HEK293 (cell line): ENCODE data around the gene LIN52.

Experiments
- CTCF ChIA-PET: fragments of 350-600 bp; formaldehyde crosslinking; extraction: SDS; loops from one replicate; lab custom pipeline; 2021; ENCODE audit warnings: antibody characterized with exemption; lab: Yijun Ruan, JAX
- POLR2A ChIA-PET: fragments of 300-600 bp; formaldehyde crosslinking; extraction: SDS; loops from one replicate; lab custom pipeline; 2020; ENCODE audit warnings: antibody characterized with exemption, inconsistent platforms; lab: Yijun Ruan, JAX
- H3K27ac ChIP-seq: fragments of 200-500 bp; sonication (Bioruptor generic); 2 replicates; pipeline ENCODE4 v1.5.1; 2014; ENCODE audit warnings: low read depth, low read length, control low read depth, inconsistent platforms; ENCODE audit errors: extremely low read depth
- H3K36me3 ChIP-seq, 2 experiments: fragments of 200-500 bp in 1 of 2; sonication (Bioruptor generic) in 1 of 2; 1 replicate in 1 of 2; 2 replicates in 1 of 2; pipeline ENCODE4 v1.5.1; 2014 to 2017; ENCODE audit warnings: inconsistent platforms in 2 of 2, low read length in 2 of 2; ENCODE audit not compliant: control insufficient read depth in 2 of 2, insufficient read depth in 1 of 2
- H3K4me1 ChIP-seq: fragments of 200-500 bp; sonication (Bioruptor generic); 2 replicates; pipeline ENCODE4 v1.5.1; 2014; ENCODE audit warnings: mild to moderate bottlenecking, low read length, inconsistent platforms; ENCODE audit not compliant: control insufficient read depth, insufficient read depth
- H3K4me3 ChIP-seq: 2 replicates; pipeline ENCODE4 v1.5.1; 2011; ENCODE audit warnings: low read depth, mild to moderate bottlenecking, control low read depth, low read length, moderate library complexity
- H3K9me3 ChIP-seq: fragments of 200-500 bp; sonication (Bioruptor generic); 2 replicates; pipeline ENCODE4 v1.5.1; 2014; ENCODE audit warnings: low read depth, low read length, inconsistent platforms; ENCODE audit not compliant: control insufficient read depth, insufficient read depth
- KLF1 ChIP-seq: fragments of 450-650 bp; formaldehyde crosslinking; IDR thresholded peaks from 2 replicates; pipeline ENCODE4 v1.5.1; 2016; ENCODE audit warnings: missing biosample characterization, missing genetic modification characterization
- WT1 ChIP-seq: fragments of 450-650 bp; formaldehyde crosslinking; IDR thresholded peaks from 2 replicates; pipeline ENCODE4 v1.5.1; 2016; ENCODE audit warnings: missing biosample characterization, missing genetic modification characterization
- ZBTB10 ChIP-seq: fragments of 450-650 bp; formaldehyde crosslinking; IDR thresholded peaks from 2 replicates; pipeline ENCODE4 v1.5.1; 2016; ENCODE audit warnings: missing biosample characterization, missing genetic modification characterization
- ZBTB7A ChIP-seq: fragments of 450-650 bp; formaldehyde crosslinking; IDR thresholded peaks from 2 replicates; pipeline ENCODE4 v1.5.1; 2016; ENCODE audit warnings: low read depth, missing biosample characterization, missing genetic modification characterization
- ZBTB8A ChIP-seq: fragments of 450-650 bp; formaldehyde crosslinking; IDR thresholded peaks from 2 replicates; pipeline ENCODE4 v1.5.1; 2016; ENCODE audit warnings: missing biosample characterization, missing genetic modification characterization
- ZNF146 ChIP-seq: fragments of 450-650 bp; formaldehyde crosslinking; IDR thresholded peaks from 2 replicates; pipeline ENCODE4 v1.5.1; 2016; ENCODE audit warnings: missing biosample characterization, missing genetic modification characterization
- ZNF174 ChIP-seq: fragments of 450-650 bp; formaldehyde crosslinking; IDR thresholded peaks from 2 replicates; pipeline ENCODE4 v1.5.0; 2017; ENCODE audit warnings: missing biosample characterization, mild to moderate bottlenecking, missing genetic modification characterization
- ZNF2 ChIP-seq: fragments of 450-650 bp; formaldehyde crosslinking; IDR thresholded peaks from 2 replicates; pipeline ENCODE4 v1.5.1; 2016; ENCODE audit warnings: missing biosample characterization, missing genetic modification characterization
- ZNF223 ChIP-seq: fragments of 450-650 bp; formaldehyde crosslinking; IDR thresholded peaks from 2 replicates; pipeline ENCODE4 v1.5.1; 2016; ENCODE audit warnings: missing biosample characterization, missing genetic modification characterization
- ZNF416 ChIP-seq: fragments of 450-650 bp; formaldehyde crosslinking; IDR thresholded peaks from 2 replicates; pipeline ENCODE4 v1.5.1; 2016; ENCODE audit warnings: missing biosample characterization, missing genetic modification characterization
- ZNF48 ChIP-seq: fragments of 450-650 bp; formaldehyde crosslinking; IDR thresholded peaks from 2 replicates; pipeline ENCODE4 v1.5.1; 2016; ENCODE audit warnings: missing biosample characterization, missing genetic modification characterization
- ZNF548 ChIP-seq: fragments of 450-650 bp; formaldehyde crosslinking; IDR thresholded peaks from 2 replicates; pipeline ENCODE4 v1.5.1; 2016; ENCODE audit warnings: missing biosample characterization, missing genetic modification characterization
- ZNF600 ChIP-seq: fragments of 450-650 bp; formaldehyde crosslinking; IDR thresholded peaks from 2 replicates; pipeline ENCODE4 v1.5.1; 2016; ENCODE audit warnings: missing biosample characterization, missing genetic modification characterization
- ZNF610 ChIP-seq: fragments of 450-650 bp; formaldehyde crosslinking; IDR thresholded peaks from 2 replicates; pipeline ENCODE4 v1.5.1; 2016; ENCODE audit warnings: missing biosample characterization, missing genetic modification characterization, borderline replicate concordance
- ZNF624 ChIP-seq: fragments of 450-650 bp; formaldehyde crosslinking; IDR thresholded peaks from 2 replicates; pipeline ENCODE4 v1.5.1; 2017; ENCODE audit warnings: missing biosample characterization, missing genetic modification characterization
- ZNF658 ChIP-seq: fragments of 450-650 bp; formaldehyde crosslinking; IDR thresholded peaks from 2 replicates; pipeline ENCODE4; 2016; ENCODE audit warnings: missing biosample characterization, missing genetic modification characterization
- ZNF660 ChIP-seq: fragments of 450-650 bp; IDR thresholded peaks from 2 replicates; pipeline ENCODE4 v1.5.1; 2018; ENCODE audit warnings: missing biosample characterization, mild to moderate bottlenecking, missing genetic modification characterization
- ZNF768 ChIP-seq: fragments of 450-650 bp; formaldehyde crosslinking; IDR thresholded peaks from 2 replicates; pipeline ENCODE4 v1.5.1; 2018; ENCODE audit warnings: missing biosample characterization, mild to moderate bottlenecking, missing genetic modification characterization
- ZNF785 ChIP-seq: fragments of 450-650 bp; formaldehyde crosslinking; IDR thresholded peaks from 2 replicates; pipeline ENCODE4 v1.5.1; 2016; ENCODE audit warnings: missing biosample characterization, missing genetic modification characterization
- ZSCAN23 ChIP-seq: fragments of 450-650 bp; formaldehyde crosslinking; IDR thresholded peaks from 2 replicates; pipeline ENCODE4 v1.5.1; 2016; ENCODE audit warnings: missing biosample characterization, missing genetic modification characterization
- ZSCAN30 ChIP-seq: fragments of 450-650 bp; IDR thresholded peaks from 2 replicates; pipeline ENCODE4 v1.5.1; 2018; ENCODE audit warnings: missing biosample characterization, mild to moderate bottlenecking, missing genetic modification characterization, moderate library complexity
- ZXDB ChIP-seq: fragments of 450-650 bp; formaldehyde crosslinking; IDR thresholded peaks from 2 replicates; pipeline ENCODE4 v1.5.1; 2016; ENCODE audit warnings: missing biosample characterization, missing genetic modification characterization
- TF ChIP-seq, protein P1 (sequence below): IDR thresholded peaks from 2 replicates; pipeline ENCODE4 v1.6.1; 2011; ENCODE audit warnings: mild to moderate bottlenecking, low read depth, low read length, borderline replicate concordance

The LIN52 gene

GRCh38 chr14:74147571-74147970, 62.8 kb downstream of the LIN52 start:
- CTCF ChIA-PET = interaction anchor here (0.8 kb wide), 1 partner anchor 15 kb away, joined by 5 read pairs; no protein-coding TSS in a partner anchor
- no peaks in the 10 kb centered on the region for H3K9me3 ChIP-seq
- H3K27ac ChIP-seq = no peak overlapping the region
- POLR2A ChIA-PET = interaction anchor here (0.6 kb wide), 1 partner anchor 173 kb away, joined by 3 read pairs; no protein-coding TSS in a partner anchor
- no peak for TF ChIP-seq ZNF548
- no peak for TF ChIP-seq ZNF610
- peak; percentile 47; the same call in 1 of the 2 replicates for TF ChIP-seq ZNF146 (tag by site-specific recombination)
- TF ChIP-seq ZNF660 (tag by site-specific recombination) = no peak
- TF ChIP-seq ZNF785 = no peak
- TF ChIP-seq, all 188 proteins: peak for 1
- Histone ChIP-seq H3K36me3 (no peaks in the 10 kb centered on the region), H3K4me1 (peaks cover 13% of the 10 kb centered on the region), H3K4me3 (no peak overlapping the region)

DNA sequence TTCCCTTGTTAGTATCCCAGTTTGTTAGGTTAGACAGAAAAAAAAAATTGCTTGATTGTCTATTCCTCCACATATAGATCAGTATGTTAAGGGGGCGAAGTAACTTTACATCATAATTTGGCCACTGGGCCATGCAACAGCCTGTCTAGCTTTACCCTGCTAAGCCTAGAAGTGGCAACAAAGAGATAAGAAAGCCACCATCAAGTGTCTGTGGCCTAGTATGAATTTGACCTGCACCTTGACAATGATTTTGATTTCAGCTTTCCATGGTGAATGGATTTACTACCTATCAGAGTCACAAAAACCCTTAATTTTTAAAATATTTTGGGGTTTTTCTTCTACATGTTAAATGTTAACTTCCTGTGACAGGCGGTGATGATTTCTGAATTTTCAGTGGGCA, 63.9 kb downstream of the LIN52 start:
- Histone ChIP-seq H3K4me3 (no peak overlapping the region), H3K27ac (no peak overlapping the region), H3K36me3 (no peaks in the 10 kb centered on the region), H3K4me1 (peaks cover 4% of the 10 kb centered on the region)
- ChIA-PET CTCF (interaction anchor here (0.9 to 1.3 kb wide), 2 partner anchors 91 to 108 kb away, joined by 3 to 4 read pairs; partner anchors contain the start of gene VSX2), POLR2A (no interaction called here)
- no peak for TF ChIP-seq ZNF658
- TF ChIP-seq ZNF600 (tag by site-specific recombination) = no peak
- no peak for TF ChIP-seq ZBTB10
- TF ChIP-seq ZNF223 (tag by site-specific recombination) = no peak
- TF ChIP-seq ZBTB8A = no peak
- no peak for TF ChIP-seq ZSCAN23 (tag by site-specific recombination)
- no peak for TF ChIP-seq ZNF624 (tag by site-specific recombination)
- TF ChIP-seq ZSCAN30 (tag by site-specific recombination) = no peak
- TF ChIP-seq ZBTB7A (tag by site-specific recombination) = no peak
- TF ChIP-seq ZXDB (tag by site-specific recombination) = no peak
- TF ChIP-seq WT1 = no peak
- TF ChIP-seq ZNF548 = no peak
- TF ChIP-seq, protein P1, sequence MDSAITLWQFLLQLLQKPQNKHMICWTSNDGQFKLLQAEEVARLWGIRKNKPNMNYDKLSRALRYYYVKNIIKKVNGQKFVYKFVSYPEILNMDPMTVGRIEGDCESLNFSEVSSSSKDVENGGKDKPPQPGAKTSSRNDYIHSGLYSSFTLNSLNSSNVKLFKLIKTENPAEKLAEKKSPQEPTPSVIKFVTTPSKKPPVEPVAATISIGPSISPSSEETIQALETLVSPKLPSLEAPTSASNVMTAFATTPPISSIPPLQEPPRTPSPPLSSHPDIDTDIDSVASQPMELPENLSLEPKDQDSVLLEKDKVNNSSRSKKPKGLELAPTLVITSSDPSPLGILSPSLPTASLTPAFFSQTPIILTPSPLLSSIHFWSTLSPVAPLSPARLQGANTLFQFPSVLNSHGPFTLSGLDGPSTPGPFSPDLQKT = no peak
- TF ChIP-seq ZNF768 (tag by site-specific recombination) = no peak
- no peak for TF ChIP-seq KLF1 (tag by site-specific recombination)
- no peak for TF ChIP-seq ZNF416
- no peak for TF ChIP-seq ZNF174 (tag by site-specific recombination)
- no peak for TF ChIP-seq ZNF48 (tag by site-specific recombination)
- TF ChIP-seq ZNF2 (tag by site-specific recombination) = no peak
- TF ChIP-seq, all 188 proteins: peak for 0
- no peaks in the 10 kb centered on the region for H3K9me3 ChIP-seq
